Hematopoietic multipotent progenitor cell treated with erythropoietin and hydrocortisone succinate and interleukin-3 and kit ligand, for 4 days (in vitro differentiated cells): ENCODE results near the gene WSB1.

Source experiments
- DNase-seq: peaks from one replicate; pipeline ENCODE4 v3.0.0-alpha.2; 2015

Gene WSB1

DNA sequence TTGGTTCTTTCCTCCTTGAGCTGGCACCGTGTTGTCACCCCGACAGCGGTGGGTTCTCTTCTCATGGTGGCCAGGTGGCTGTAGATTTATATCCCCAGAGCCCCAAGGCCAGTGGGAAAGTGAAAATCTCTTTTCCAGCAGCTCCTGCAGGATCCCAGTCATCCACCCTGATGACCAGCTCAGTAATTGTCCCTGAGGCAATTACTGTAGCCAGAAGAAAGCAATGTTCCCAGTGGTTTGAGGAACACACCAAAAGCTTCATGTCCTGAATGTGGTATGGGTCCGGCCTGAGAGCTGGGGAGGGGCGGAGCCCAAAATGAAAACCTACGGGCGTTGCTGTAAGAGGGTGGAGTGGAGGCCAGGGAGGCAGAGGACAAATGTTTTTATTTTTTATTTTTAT, 69.0 kb downstream of the WSB1 start:
- DNase-seq = no peak

DNA sequence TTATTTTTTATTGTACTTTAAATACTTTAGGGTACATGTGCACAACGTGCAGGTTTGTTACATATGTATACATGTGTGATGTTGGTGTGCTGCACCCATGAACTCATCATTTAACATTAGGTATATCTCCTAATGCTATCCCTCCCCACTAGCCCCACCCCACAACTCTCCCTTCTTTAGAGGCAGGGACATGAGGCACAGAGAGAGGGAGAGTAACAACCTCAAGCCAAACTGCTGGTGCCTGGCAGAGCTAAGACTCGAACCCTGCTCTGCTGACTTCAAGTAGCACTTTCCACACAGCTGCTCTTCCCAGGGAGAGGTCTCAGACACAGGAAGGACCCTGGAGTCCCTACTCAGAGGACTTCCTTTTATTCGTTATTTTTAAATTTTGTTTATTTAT, 69.4 kb downstream of the WSB1 start:
- DNase-seq = peak; percentile 60
